HL-60/S4 (cell line): ENCODE measurements around the gene PTGIS.
"Not testable (repeated sequence)": the region's sequence is repeated elsewhere in the genome, so short reads cannot be mapped to it uniquely, and the experiment has no call there.

Experiments
- in situ Hi-C: fragments of 300-500 bp; cut with MboI; formaldehyde crosslinking; loops from 2 replicates; pipeline ENCODE4 v1.14.3; 2022; ENCODE audit warnings: low sequenced_read_pairs

Gene PTGIS

DNA sequence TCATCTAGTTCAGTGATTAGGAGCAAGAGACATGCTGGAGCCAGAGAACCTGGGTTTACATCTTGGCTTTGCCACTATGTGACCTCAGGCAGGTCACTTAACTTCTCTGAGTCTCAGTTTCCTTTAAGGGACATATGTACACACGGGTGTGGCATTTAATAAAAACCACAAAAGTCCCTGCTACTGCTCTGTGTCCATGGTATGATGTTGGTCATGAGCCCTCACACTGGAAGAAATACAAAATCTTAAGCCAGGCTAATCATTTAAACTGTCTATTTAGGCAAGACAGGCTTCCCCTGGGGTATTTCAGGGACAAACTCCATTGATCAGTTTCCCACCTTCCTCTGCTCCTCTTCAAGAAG, 12.9 kb upstream of the PTGIS start:
- in situ Hi-C loops: no loop called here

DNA sequence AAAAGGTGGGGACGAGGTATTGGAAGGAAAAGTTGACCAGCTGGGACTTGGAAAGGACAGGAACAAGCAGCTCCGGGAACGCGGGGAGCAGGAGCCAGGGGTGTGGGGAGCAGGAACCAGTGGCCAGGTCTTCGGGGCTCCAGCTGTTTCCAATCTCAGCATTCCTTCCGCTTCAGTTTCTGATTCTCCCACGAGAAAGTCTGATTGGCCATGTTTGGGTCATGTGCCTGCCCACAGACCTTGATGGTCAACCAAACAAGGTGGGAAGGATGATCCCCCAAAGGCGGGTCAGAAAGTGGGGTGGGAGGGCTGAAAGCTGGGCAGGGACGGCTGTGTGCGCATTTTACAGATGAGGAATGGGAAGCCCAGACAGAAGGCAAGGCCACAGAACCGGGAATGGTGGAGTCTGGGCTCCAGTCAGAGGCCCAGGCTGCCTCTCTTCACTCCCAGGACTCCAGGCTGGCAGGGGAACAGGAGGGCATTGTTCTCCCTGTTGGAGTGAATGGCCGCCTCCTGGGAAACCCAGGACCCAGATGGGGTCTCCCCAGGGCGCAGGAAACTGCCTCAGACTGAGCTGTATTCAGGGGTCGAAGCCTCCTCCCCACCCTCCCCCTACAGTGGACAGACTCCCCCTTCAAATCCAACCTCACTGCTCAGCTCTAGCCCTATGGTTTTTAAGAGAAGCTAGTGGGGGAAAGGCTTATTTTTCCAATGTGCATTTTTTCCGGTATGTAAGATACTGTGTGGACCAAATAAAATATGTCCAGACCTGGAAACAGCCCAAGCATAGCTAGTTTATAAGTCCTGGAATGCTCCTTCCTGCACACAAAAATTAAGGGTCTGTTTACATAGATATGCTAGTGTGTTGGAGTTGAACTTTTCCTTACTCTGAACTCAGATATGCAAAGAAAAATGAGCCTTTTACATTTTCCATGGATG, 12.2 kb upstream of the PTGIS start:
- in situ Hi-C loops: no loop called here

DNA sequence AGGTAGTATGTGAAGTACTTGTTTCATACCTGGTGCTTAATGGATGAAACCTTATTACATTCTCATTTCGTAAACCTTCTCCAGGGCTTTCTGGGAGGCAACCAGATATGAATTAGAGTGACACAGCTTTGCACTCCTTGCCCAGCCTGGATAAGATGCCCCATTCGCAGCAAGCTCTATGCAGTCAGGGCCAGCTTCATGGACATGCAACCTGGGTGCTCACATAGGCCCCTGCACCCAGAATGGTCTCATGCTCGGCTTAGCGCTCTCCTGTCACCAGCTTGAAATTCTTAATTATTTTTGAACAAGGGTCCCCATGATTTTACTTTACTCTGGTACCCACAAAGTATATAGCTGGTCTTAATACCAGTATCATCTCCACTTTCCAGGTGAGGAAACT, 11.3 kb upstream of the PTGIS start:
- in situ Hi-C loops: no loop called here

DNA sequence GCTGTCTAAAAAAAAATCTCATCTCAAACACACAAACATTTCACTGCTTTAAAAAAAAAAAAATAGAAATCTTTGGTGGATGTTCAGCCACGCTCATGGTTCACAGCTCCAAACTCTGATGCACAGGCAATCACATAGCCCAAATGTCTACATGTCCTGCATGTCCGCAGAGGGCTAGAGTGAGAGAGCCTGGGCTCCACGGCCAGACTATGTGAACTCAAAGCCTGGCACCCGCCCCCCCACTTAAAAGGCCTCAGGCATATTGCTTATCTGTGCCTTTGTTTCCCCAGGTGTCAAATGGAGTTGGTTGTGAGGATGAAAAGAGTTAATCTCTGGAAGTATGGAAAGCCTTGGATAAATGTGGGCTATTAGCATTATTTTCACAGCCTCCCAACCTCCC, 10.5 kb upstream of the PTGIS start:
- in situ Hi-C loops: no loop called here

DNA sequence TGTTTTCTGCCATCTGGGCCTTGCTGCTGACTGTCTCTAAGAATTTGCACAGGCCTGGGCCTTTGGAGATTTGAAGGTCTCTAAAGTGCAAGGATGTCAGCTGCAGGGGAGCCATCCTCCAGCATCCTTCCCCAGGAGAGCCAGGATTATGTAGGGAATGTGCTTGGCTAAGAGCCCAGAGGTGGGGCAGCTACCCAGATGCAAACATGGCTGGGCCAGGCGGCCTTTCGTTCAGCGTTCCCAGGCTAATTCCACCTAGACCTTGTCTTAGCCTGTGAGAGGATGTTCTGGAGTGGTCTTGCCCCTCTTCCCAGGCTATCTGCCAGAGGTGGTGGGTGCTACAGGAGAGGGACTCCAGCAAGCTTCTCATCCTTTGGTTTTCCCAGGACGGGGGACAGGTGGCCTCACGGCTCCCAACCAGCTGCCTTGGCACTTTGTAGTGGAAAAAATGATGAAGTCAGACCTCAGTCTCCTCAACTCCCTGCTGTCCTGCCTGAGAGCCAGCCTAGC, 7.7 kb upstream of the PTGIS start:
- in situ Hi-C loops: no loop called here

DNA sequence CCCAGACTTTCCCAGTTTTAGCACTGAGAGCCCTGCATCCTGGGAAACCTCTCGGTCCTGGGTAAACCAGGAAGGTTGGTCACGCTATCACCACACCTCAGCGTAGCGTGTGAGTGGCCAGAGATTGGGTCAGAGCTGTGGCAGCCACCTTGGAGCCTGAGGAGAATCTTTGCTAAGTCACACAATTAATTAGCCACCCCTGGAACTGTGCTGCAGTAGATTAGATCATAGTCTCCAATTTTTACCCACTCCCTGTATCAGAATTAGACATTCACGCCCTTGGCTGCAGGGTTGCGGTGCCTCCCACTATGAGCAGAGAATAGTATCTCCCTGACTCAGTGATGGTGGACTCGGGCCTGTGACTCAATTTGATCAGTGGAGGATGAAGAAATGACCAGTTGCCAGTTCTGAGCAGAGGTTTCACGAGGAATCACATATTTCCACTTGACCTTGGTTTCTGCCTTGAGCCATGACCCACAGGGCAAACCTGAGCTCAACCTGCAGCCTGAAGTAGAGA, 6.0 kb upstream of the PTGIS start:
- in situ Hi-C loops: no loop called here

DNA sequence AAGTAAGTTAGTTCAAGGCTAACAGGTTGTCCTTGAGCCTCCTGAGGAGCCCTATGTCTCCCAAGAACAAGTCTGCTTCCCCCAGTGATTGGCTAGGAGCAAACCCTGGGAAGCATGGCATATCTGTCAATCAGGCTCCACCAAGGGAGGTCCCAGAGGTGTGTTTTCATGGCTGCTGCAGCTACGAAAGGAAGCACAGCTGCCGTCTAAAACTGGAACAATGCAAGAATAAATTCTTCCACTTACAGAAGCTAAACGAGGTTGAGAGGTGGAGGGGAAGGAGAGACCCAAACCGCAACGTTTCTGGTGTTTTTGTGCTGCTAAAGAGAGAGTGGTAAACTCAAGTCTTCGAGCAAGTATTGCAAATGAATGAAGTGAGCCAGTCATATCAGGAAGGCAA, 4.9 kb upstream of the PTGIS start:
- in situ Hi-C loops: no loop called here

DNA sequence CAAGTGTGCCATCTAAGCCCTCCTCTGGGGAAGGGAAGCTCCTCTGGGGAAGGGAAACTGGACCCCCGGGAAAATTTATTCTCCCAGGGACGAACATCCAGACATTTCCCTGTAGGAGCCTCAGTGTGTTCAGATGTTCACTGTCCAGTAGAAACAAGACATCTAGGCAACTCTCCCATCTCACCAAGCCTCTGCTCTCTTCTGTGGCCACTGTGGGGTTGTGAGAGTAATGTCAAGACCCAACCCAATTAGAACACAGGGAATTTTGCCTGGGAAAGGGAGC, 3.6 kb upstream of the PTGIS start:
- in situ Hi-C loops: no loop called here

DNA sequence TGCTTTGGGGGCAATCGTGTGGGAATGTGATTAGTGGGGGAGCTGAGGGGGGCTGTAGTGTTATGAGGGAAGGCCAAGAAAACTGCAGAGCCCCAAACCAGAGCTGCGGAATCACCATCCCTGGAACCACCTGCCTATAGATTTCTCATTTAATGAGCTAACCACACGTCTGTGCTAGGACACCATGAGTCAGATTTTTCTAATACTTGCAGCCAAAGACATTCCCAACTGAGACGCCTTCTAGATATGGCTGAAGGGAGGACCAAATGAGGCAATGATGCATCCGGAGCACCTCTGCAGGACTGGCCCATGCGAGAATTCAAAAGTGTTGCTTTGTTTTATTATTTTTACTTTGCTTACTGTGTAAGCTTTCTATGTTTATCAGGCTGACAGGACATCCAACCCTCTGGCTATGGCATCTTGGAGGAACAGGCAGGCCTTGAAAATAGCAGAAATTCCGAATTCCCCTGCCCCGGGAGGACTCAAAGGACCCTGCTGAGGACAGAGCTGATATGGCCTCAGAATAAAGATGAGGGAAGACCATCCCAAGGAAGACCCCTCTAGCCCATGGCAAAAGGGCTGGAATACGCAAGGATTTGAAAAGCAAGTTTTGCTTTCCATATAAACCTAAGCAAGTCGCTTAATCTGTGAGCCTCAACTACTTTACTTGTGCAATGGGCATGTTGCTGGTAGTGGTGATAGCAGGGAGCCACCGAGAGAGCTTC, 3.1 kb upstream of the PTGIS start:
- in situ Hi-C loops: no loop called here

DNA sequence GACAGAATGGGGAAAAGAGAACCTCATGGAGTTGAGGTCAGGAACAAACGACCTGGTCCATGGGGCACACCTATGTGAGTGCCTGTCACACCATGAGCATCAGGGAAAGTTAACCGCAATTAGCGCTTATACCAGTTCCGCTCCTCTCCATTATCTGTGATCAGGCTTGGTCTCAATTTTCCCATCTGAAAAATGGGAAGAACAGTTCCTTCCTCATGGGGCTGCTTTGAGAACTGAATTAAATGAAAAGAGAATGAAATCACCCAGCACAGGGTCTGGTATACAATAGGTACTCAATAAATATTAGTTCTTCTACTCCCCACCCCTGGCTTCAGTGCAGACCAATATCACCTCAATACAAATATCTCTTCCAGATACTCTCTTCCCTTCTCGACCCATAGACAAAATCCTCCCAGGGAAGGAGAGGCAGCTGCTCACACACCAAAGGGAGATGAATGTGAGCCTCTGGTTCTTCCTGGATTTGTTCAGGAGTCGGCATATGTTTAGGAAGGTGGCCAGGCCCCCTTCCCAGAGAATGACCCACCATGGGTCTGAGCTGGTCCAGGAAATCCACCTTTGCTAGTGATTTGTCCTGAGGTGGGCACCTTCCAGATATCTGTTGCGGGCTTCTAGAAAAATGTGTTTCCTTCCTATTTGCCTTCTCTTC, 2.4 kb upstream of the PTGIS start:
- in situ Hi-C loops: no loop called here

DNA sequence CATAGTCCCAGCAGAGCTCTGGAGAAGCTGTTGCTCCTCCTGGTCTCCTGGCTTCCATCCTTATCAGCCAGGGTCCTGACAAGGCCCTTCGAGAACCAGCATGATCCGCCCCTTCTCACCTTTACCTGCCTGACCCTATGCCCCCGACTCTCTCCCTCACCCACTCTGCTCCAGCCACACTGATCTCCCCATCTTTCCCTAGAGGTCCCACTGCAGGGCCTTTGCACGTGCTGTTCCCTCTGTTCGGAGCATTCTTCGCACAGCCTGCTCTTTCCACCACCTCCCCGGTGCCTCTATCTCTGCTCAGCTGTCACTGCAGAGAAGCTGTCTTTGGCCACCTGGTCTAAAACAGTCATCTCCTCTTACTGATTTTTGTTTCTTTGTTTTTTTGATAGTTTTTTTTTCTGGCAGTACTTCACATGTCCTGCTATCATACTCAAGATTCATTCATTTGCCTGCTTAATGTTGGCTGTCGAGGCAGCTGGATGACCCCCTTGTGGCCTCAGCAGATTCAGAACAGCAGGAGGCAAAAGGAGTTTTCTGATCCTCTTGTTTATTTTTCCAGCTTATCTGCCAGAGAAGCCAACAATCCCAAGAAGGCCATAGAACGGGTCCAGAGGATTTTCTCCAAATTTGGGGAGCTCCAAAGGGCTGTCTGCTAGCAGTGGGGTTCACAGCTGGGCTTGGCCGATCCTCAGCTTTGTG, 1.6 kb upstream of the PTGIS start:
- in situ Hi-C loops: no loop called here

DNA sequence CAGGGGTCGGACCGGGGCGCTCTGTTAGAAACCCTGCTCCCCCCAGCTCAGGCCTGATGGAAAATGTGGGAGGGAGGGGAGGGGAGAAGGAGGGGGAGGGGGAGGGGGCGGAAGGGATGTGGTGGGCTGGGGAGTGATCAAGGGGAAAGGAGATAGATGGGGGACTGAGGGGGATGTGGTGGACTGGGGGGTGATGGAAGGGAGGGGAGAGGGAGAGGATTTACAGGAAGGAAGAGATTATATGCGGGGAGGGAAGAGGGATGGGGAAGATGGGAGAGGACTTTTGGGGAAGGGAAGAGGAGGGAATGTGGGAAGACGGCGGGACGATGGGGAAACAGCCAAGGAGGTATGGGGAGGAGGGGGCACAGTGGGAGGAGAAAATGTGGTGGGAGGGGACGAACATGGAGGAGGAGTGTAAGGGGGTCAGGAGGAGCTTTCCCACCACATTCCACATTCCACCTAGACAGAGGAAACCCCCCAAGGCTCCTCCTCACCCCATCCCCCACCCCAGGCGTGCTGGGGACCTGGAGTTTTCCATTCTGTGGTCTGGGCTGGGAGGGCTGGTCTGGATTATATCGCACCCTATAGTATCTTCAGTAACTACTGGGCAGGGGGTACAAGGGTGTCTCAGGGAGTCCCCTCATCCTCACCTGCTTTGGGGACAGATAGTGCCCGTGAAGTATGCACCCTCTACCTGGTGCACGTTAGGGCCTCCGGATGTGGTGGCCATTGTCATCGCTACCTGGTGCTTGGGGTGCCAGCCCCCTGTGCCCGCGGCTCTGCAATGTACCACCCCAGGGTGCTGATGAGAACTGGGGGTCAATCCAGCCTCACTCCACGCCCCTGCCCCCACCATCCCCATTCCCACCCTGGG, 578 bp upstream of the PTGIS start:
- in situ Hi-C loops: no loop called here

DNA sequence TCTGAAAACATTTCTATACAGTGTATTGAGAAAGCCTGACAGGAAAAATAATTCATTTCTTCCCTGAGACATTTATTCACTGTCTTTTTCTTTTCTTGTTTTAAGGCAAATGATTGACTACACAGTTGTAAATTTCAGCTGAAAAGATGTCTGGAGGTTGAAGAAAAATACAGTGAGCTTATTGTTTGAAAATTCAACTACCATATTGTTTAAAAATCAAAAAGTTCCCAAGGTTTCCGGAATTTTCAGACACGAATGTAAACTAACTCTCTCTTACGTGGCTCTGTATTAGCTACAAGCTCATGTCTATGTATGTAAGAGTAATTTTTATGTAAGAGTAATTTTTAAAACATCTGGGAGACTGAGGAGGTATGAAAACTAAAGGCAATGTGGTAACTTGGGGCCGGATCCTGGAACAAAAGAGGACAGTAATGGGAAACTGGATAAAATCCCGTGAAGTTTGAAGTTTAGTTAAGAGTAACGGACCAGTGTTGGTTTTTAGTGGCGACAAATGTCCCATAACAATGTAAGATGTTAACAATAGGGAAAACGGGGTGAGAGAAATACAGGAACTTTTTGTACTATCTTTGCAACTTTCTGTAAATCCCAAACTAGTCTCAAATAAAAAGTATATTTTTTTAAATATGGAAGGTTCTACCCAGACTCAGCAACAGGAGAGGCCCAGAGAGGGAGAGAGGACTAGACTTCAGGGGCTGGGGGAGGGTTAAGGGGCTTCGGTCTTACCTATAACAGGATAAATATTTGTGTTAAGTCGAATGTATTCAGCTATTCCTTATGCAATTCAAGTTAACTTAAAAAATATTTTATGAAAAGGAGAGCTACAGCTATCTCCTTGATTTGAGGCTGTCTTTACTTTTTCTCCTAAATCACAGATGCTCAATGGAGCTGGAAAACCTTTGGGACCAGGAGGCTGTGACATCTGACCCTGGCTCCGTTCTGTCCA, 1.3 kb downstream of the PTGIS start:
- in situ Hi-C loops: no loop called here

DNA sequence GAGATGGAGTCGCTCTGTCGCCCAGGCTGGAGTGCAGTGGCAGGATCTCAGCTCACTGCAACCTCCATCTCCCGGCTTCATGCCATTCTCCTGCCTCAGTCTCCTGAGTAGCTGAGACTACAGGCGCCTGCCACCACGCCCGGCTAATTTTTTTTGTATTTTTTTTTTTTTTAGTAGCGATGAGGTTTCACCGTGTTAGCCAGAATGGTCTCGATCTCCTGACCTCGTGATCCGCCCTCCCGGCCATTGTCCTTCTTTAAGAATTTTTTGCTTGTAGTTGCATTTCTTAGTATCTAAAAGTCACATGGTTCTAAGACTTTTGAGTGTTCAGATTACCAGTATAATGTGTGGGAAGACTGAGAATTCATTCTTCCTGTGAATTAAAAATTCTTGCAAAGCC, 2.9 kb downstream of the PTGIS start:
- in situ Hi-C loops: not testable (repeated sequence)

DNA sequence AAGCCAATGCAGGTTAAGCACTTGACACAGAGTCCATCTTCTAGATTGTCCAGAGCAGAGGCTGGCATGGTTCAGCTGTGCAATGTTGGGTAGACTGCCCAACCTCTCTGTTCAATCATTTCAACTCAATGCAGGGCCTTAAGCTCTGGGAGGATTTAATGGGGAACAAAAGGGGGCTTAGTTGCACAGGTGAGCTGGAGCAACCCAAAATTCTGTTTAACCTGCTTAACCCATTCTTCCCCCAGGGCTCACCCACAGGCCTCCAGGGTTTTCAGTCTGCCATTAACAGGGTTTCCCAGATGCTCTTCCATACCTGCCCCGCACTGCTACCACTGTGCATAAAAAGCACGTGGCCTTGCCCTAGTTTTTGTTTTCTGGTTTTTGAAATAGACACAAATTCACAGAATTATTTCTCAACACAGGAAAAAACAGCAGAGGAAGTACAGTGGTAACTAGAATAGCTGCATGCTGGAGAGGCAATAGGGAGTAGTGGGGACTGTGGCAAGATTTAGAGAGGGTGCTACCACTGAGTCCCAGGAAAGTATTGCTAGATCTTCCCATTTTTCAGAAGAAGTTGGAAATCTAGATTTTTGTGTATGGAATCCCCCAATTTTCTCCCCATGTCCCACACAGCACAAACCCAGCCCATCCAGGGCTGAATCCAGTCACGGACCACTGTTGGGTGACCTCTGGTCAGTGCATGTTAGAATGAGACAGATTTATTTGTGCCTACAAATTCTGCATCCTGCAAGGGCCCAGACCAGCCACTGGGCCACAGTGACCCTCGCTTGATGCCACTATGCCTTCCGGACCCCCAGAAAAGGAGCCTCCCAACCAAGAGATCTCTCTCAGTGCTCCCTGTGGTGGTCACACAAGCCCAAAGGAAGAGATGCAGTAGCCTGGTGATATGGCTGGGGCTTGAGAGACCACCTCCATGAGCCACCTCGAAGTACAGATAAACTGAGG, 4.6 kb downstream of the PTGIS start:
- in situ Hi-C loops: no loop called here

DNA sequence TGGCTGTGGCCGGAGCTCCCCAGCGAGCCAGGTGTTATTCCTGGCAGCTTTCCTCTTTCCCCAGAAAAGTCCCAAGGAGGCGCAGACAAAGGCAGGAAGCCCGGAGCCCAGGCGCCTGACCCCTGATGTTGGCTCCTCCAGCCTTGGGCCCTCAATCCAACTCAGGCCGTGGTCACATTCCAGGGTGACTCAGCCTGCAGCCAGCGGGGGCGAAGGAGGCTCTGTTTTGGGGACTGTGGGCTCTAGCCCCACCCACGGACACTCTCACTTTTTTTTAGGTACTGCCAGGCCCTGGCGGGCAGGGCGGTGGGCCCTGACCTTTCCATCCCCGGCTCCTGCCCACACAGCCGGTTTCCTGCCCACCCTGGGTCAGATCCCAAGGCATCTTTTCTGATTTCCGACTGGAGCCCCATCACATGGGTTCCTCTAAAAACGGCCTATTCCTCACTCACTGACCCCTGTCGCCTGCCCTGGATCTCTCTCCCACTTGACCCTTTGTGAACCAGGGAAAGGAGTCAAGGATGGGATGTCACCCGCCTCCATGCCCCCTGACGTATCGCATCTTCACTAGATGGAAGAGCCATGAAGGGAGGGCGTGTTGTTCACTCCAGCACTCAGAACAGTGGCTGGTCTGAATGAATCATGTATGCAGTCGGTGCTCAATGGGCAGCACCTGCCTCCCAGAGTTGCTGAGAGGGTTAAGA, 5.5 kb downstream of the PTGIS start:
- in situ Hi-C loops: no loop called here

DNA sequence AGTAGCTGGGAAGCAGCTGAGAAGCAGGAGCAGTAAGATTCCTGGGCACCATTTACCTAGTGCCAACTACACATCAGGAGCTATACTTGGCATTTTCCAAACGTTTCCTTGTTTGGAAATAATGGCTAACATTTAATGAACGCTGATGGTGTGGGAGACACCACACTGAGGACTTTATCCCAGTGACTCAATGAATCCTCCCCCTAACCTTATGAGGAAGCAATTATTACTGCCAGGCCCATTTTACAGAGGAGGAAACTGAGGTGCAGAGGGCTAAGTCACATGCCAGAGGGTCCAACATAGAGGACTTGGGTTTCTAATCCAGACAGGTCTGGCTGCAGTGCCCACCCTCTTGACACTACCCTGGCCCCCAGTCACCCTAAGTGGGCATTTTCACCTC, 6.1 kb downstream of the PTGIS start:
- in situ Hi-C loops: no loop called here
